Mucosa of descending colon (tissue), 3 donors: ENCODE results near the gene CCR6. TPM values are rescaled to one million over a fixed set of nuclear protein-coding genes. Genes with fewer than 3 reads are reported as not detected.

Experiments
- ATAC-seq: fragments of 200-7000 bp; cut with Tn5 transposase; one replicate; pipeline ENCODE4 v1.9.1; 2020; ENCODE audit warnings: mild to moderate bottlenecking, moderate library complexity
- DNase-seq, 3 donors: peaks; one replicate each; pipeline ENCODE4 v3.0.0-alpha.2; 2020
- H3K36me3 ChIP-seq: fragments of 200-600 bp; one replicate; pipeline ENCODE4 v1.8.0; 2021; ENCODE audit warnings: low read depth, mild to moderate bottlenecking
- H3K4me1 ChIP-seq: fragments of 200-600 bp; one replicate; pipeline ENCODE4 v1.8.0; 2021; ENCODE audit warnings: low read depth, mild to moderate bottlenecking
- H3K4me3 ChIP-seq: fragments of 200-600 bp; one replicate; pipeline ENCODE4 v1.8.0; 2021; ENCODE audit warnings: mild to moderate bottlenecking
- H3K9me3 ChIP-seq: fragments of 200-600 bp; one replicate; pipeline ENCODE4 v1.8.0; 2021; ENCODE audit warnings: mild to moderate bottlenecking
- CTCF ChIP-seq: fragments of 200-600 bp; IDR thresholded peaks from one replicate; pipeline ENCODE4 v1.8.0; 2022; ENCODE audit warnings: antibody characterized with exemption, mild to moderate bottlenecking
- intact Hi-C, 2 donors: fragments of 100-400 bp; cut with DNase I in 1 of 2; cut with micrococcal nuclease in 1 of 2; formaldehyde crosslinking; loops; one replicate each; pipeline versions ENCODE4 v1.11.0 to v1.11.1; 2022; cut with DNase I, micrococcal nuclease
- total RNA-seq, 3 donors: library from RNA; stranded (reverse); fragmentation: NEBNext Ultra II Directional in 2 of 3; extraction: Animal tissue kit (Norgen Biotek cat#: 25700) in 2 of 3; gene quantifications; one replicate each; pipeline versions ENCODE4 v1.2.1 to v1.2.4, GENCODE V29; 2021 to 2023
- donor health status: DM: no; HTN: no; CAD: no; lungs with moderate emphysema.
- donor health status: DM: no; HTN: no; CAD: no.
- donor health status: DM: no; HTN: yes; CAD: no.

The CCR6 gene
- total RNA-seq, 3 donors from 2014 or later: 0.17 to 0.43 TPM; not detected in 1

GRCh38 chr6:167129562-167129961, 6.7 kb downstream of the CCR6 start:
- intact Hi-C loops: no loop called here
- ATAC-seq: no peak
- Histone ChIP-seq H3K36me3 (no peaks in the 10 kb centered on the region), H3K9me3 (no peaks in the 10 kb centered on the region), H3K4me1 (no peaks in the 10 kb centered on the region), H3K4me3 (no peak overlapping the region)
- no peak for DNase-seq
- TF ChIP-seq CTCF: no peak

GRCh38 chr6:167130008-167130677, 7.2 kb downstream of the CCR6 start:
- peak; percentile 63 for ATAC-seq
- Histone ChIP-seq H3K36me3 (no peaks in the 10 kb centered on the region), H3K9me3 (no peaks in the 10 kb centered on the region), H3K4me1 (no peaks in the 10 kb centered on the region), H3K4me3 (no peak overlapping the region)
- intact Hi-C loops: no loop called here
- TF ChIP-seq CTCF: no peak
- no peak for DNase-seq

GRCh38 chr6:167130712-167131684, 8.1 kb downstream of the CCR6 start:
- H3K4me1 ChIP-seq: no peaks in the 10 kb centered on the region
- H3K4me3 ChIP-seq: no peak overlapping the region
- ATAC-seq (peak; percentile 54), DNase-seq (peak in 1 of 3 donors; percentile 62)
- H3K36me3 ChIP-seq: no peaks in the 10 kb centered on the region
- no peak for TF ChIP-seq CTCF
- no peaks in the 10 kb centered on the region for H3K9me3 ChIP-seq
- intact Hi-C loops: no loop called here

- intact Hi-C loops: no loop called here
- Histone ChIP-seq H3K4me3 (no peak overlapping the region), H3K36me3 (no peaks in the 10 kb centered on the region), H3K9me3 (no peaks in the 10 kb centered on the region), H3K4me1 (no peaks in the 10 kb centered on the region)
- TF ChIP-seq CTCF: no peak
- ATAC-seq (no peak), DNase-seq (no peak)
Observed at GRCh38 chr6:167134448-167135328, 11.8 kb downstream of the CCR6 start.

- no peak for ATAC-seq
- no peaks in the 10 kb centered on the region for H3K9me3 ChIP-seq
- no peak for DNase-seq
- intact Hi-C loops: no loop called here
- H3K4me1 ChIP-seq: peaks cover 7% of the 10 kb centered on the region
- no peak for TF ChIP-seq CTCF
- H3K36me3 ChIP-seq: no peaks in the 10 kb centered on the region
- H3K4me3 ChIP-seq: no peak overlapping the region
Observed at GRCh38 chr6:167136376-167136775, 13.5 kb downstream of the CCR6 start.
